ENCODE results near the gene GPR89A.
"Not testable (repeated sequence)": the region's sequence is repeated elsewhere in the genome, so short reads cannot be mapped to it uniquely, and the experiment has no call there.

The GPR89A gene

GRCh38 chr1:145710291-145711027 is 102.7 kb downstream of the GPR89A start:
- DNase-seq = no peak
- intact Hi-C loops (cut with DNase I) = no loop called here

GRCh38 chr1:145711213-145711651 is 103.4 kb downstream of the GPR89A start:
- no peak for DNase-seq
- intact Hi-C loops (cut with DNase I) = no loop called here

- DNase-seq = no peak
- intact Hi-C loops (cut with DNase I) = no loop called here
Measured at GRCh38 chr1:145714524-145715111, 106.8 kb downstream of the GPR89A start.

- intact Hi-C loops (cut with DNase I) = no loop called here
- no peak for DNase-seq
Measured at GRCh38 chr1:145716641-145717345, 109.0 kb downstream of the GPR89A start.

GRCh38 chr1:145717833-145718232 is 110.0 kb downstream of the GPR89A start:
- intact Hi-C loops (cut with DNase I) = no loop called here
- no peak for DNase-seq

GRCh38 chr1:145718465-145718864 is 110.7 kb downstream of the GPR89A start:
- intact Hi-C loops (cut with DNase I); DNase-seq: not testable (repeated sequence)

GRCh38 chr1:145719230-145720079 is 111.7 kb downstream of the GPR89A start, which contains the start of gene CD160:
Gene CD160, plus strand, starts transcription at chr1:145719499. Its CDS starts 8,829 bp downstream, at chr1:145728328.
- intact Hi-C loops (cut with DNase I) = no loop called here

More at GRCh38 chr1:145719230-145720079, 111.7 kb downstream of the GPR89A start, which contains the start of gene CD160:
- DNase-seq = no peak
